CD4-positive, alpha-beta T cell treated with Interleukin-17A for 1 hour (primary cell): ENCODE data around the gene ZNF331.

Experiments used
- DNase-seq: peaks from one replicate; pipeline ENCODE4 v3.0.0-alpha.2; 2020

Gene ZNF331

DNA sequence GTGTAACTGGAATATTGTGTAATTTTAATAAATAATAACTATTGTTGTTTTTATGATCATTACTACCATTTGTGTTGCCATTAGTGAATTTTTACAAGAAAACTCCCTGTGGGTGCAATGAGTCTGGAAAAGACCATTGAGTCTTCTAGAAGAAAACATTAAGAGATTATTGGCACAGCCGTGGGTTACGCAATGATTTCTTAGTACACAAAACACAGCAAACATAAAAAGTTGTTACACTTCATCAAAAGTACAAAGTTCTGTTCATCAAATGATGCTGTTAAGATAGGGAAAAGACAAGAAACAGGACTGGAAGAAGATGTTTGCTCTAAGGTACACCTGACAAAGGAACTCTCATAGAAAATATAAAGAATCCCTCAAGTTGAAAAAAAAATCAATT is 41.6 kb downstream of the ZNF331 start:
- no peak for DNase-seq

- DNase-seq = no peak
These were observed 43.2 kb downstream of the ZNF331 start for GRCh38 chr19:53580871-53581835.

- DNase-seq = no peak
These were observed 43.9 kb downstream of the ZNF331 start for GRCh38 chr19:53581871-53582279.

DNA sequence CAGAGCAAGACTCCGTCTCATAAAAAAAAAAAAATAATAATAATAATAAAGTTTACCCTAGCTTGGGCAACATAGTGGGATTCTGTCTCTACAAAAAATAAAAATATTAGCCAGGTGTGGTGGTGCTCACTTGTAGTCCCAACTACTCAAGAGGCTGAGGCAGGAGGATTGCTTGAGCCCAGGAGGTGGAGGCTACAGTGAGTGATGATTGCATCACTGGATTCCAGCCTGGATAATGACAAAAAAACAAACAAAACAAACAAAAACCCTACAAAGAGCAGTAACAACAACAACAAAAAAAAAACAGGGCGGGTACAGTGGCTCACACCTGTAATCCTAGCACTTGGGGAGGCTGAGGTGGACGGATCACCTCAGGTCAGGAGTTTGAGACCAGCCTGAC is 45.2 kb downstream of the ZNF331 start:
- no peak for DNase-seq

DNA sequence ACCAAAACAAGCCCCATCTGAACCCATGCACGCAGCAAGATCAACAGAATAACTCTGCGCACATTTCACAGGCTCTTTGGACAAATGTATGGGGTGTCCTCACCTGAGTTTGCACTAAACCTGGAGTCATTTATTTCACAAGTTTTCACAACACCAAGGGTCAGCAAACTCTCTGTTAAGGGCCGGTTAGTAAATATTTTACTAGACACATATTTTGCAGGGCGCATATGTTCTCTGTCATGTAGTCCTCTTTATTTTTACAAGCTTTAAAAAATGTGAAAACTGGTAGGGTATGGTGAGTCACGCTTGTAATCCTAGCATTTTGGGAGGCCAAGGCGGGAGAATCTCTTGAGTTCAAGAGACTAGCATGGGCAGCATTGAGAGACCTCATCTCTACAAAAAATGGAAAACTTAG is 48.3 kb downstream of the ZNF331 start:
- DNase-seq = no peak

- no peak for DNase-seq
These were observed 57.0 kb downstream of the ZNF331 start for GRCh38 chr19:53594811-53595509.

- no peak for DNase-seq
These were observed 57.5 kb downstream of the ZNF331 start for GRCh38 chr19:53595510-53595867.

- DNase-seq = no peak
These were observed 58.1 kb downstream of the ZNF331 start for GRCh38 chr19:53596056-53596455.

DNA sequence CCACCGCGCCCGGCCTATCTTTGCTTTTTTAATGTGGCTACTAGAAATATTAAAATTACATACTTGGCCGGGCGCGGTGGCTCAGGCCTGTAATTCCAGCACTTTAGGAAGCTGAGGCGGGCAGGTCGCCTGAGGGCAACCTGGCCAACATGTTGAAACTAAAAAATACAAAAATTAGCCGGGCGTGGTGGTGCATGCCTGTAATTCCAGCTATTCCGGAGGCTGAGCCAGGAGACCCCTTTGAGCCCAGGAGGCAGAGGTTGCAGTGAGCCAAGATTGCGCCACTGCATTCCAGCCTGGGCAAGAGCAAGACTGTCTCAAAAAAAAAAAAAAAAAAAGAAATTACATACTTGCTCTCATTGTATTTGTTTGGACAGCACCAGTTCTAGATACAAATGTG is 59.1 kb downstream of the ZNF331 start:
- no peak for DNase-seq

DNA sequence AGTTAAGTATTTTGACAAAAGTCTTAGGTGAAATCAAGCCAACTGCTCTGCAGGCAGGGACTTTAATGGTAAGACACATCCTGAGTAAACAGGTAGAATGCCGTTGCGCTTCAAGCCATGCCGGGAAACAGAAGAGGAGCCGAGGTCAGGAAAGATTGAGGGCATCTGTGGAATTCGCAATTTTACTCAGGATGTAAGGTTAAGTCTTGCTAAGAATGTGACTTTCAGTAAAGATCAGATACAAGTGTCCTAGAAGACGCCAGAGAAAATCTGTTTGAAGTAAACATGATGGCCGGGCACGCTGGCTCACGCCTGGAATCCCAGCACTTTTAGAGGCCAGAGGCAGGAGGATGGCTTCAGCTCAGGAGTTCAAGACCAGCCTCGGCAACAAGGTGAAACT is 60.4 kb downstream of the ZNF331 start:
- no peak for DNase-seq

DNA sequence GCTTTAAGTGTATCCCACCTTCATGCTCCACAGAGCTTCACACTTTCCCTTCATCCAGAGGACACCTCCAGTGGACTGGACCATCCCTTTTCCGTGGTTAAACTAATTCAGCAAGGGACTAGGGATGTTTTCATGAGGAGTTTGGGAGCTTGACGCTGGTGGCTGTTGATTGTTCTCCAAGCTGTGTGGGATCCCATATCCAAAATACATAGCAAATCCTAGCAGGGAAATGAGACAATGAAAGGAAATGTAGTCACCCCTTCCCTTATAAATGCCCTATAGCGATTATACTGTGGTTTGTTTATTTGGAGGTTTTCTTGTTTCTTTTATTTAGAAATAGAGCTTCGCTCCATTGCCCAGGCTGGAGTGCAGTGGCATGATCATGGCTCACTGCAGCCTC is 62.3 kb downstream of the ZNF331 start:
- DNase-seq = no peak

GRCh38 chr19:53606031-53606430 is 68.1 kb downstream of the ZNF331 start:
- DNase-seq = no peak

DNA sequence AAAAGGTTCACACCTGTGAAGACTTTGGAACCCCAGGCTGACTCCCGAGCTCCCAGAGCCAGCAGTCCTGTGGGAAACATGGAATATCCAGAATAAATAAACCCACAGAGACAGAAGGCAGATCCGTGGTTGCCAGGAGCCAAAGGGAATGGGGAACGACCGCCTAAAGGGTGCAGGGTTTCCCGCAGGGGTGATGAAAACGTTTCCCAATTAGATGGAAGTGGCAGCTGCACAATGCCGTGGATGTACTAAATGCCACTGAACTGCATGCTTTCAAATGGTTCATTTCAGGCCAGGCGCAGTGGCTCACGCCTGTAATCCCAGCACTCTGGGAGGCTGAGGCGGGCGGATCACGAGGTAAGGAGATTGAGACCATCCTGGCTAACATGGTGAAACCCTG is 70.4 kb downstream of the ZNF331 start:
- no peak for DNase-seq

DNA sequence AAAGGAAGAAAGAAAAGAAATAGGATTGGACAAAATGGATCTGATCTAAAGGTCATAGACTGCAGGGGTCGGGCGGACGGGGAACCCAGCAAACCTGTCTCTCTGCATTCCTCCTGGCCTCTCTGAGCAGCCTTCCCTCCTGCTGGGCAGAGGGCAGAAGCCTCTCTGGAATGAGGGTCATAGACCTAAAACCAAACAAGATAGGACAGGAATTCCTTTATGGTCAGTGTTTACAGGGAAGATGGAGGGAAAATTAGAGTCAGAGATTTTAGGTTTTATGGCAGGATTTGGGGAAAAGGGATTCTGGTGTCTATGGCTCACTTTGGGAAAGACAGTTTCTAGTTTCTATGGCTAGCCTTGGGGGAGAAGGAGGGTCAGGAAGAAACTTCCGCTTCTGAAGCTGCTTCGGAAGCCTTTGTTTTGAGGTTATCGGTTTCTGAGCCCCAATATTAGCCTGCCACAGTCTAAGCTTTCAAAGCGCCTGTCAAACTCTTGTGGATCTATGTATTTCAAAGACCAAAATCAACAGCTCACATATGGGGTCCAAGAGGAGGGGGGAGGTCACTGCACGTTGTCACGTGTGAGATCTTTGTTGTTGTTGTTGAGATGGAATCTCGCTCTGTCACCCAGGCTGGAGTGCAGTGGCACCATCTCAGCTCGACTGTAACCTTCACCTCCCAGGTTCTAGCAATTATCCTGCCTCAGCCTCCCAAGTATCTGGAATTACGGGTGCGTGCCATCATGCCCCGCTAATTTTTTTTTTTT is 75.0 kb downstream of the ZNF331 start:
- DNase-seq = no peak

GRCh38 chr19:53621885-53622740 is 84.2 kb downstream of the ZNF331 start:
- DNase-seq = no peak

DNA sequence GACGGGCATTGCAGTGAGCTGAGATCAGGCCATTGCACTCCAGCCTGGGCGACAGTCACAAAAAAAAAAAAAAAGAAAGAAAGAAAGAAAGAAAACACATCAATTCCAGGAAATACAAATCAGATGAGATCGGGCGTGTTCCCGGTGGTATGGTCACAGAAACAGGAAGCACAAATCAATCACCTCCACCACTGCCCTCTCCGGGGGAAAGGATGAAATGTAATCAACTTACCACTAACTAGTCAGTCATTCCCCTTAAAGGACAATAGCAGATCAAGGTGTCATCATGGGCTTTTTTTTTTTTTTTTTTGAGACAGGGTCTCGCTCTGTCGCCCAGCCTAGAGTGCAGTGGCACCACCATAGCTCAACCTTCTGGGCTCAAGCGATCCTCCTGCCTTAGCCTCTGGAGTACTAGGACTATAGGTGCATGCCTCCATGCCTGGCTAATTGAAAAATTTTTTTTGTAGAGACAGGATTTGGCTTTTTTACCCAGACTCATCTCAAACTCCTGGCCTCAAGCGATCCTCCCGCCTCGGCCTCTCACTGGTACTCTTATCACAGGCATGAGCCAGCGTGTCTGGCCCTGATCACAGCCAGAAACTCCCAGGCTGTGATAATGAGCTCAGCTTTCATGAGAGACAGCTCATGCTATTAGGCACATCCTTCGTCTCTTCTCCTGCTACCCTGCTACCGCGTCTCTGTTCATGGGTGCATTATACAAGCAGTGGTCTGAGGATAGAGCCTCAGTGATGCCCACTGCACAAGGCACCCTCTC is 87.0 kb downstream of the ZNF331 start:
- no peak for DNase-seq

GRCh38 chr19:53626486-53626885 is 88.5 kb downstream of the ZNF331 start:
- DNase-seq = no peak

GRCh38 chr19:53626976-53627375 is 89.0 kb downstream of the ZNF331 start:
- no peak for DNase-seq
